Smooth muscle cell (in vitro differentiated cells): ENCODE results near the gene RCAN2. TPM values are rescaled to one million over a fixed set of nuclear protein-coding genes. Genes with fewer than 3 reads are reported as not detected.

Experiments
- DNase-seq: peaks from one replicate; lab custom pipeline; 2025; ENCODE audit not compliant: unreplicated experiment; lab: John Stamatoyannopoulos, UW
- H2AFZ ChIP-seq: fragments of 200-600 bp; sonication (generic); 2 replicates; pipeline ENCODE4 v1.6.0; 2016; ENCODE audit warnings: antibody characterized with exemption, low read depth, mild to moderate bottlenecking
- H3F3A ChIP-seq: fragments of 200-600 bp; sonication (generic); 2 replicates; pipeline ENCODE4 v1.6.0; 2017; ENCODE audit warnings: antibody characterized with exemption, low read depth
- H3K27ac ChIP-seq: fragments of 200-600 bp; sonication (generic); 2 replicates; pipeline ENCODE4 v1.5.1; 2016; ENCODE audit warnings: low read depth, mild to moderate bottlenecking
- H3K27me3 ChIP-seq: fragments of 200-600 bp; sonication (generic); 2 replicates; pipeline ENCODE4 v1.6.1; 2016; ENCODE audit warnings: low read depth, mild to moderate bottlenecking
- H3K36me3 ChIP-seq: fragments of 200-600 bp; sonication (generic); 2 replicates; pipeline ENCODE4 v1.5.1; 2016; ENCODE audit warnings: low read depth
- H3K4me1 ChIP-seq: fragments of 200-600 bp; sonication (generic); 2 replicates; pipeline ENCODE4 v1.5.1; 2016; ENCODE audit warnings: low read depth
- H3K4me2 ChIP-seq: fragments of 200-600 bp; sonication (generic); 2 replicates; pipeline ENCODE4 v1.6.0; 2016; ENCODE audit warnings: mild to moderate bottlenecking
- H3K4me3 ChIP-seq: fragments of 200-600 bp; sonication (generic); 2 replicates; pipeline ENCODE4 v1.5.1; 2016; ENCODE audit warnings: mild to moderate bottlenecking
- H3K79me2 ChIP-seq: fragments of 200-600 bp; sonication (generic); 2 replicates; pipeline ENCODE4 v1.6.0; 2016; ENCODE audit warnings: low read depth, mild to moderate bottlenecking
- H3K9ac ChIP-seq: fragments of 200-600 bp; sonication (generic); 2 replicates; pipeline ENCODE4 v1.6.0; 2016; ENCODE audit warnings: low read depth
- H3K9me3 ChIP-seq: fragments of 200-600 bp; sonication (generic); replicated peaks from 2 replicates; pipeline ENCODE4 v1.5.1; 2016; ENCODE audit warnings: low read depth
- H4K20me1 ChIP-seq: fragments of 200-600 bp; sonication (generic); 2 replicates; pipeline ENCODE4 v1.6.0; 2016; ENCODE audit warnings: low read depth
- WGBS: methylation state at CpG from one replicate; pipeline ENCODE4 v1.1.7; 2016; ENCODE audit warnings: low lambda C conversion rate; 5-methylcytosine and 5-hydroxymethylcytosine counted together
- polyA plus RNA-seq: library from polyadenylated mRNA; unstranded; fragments of >200 nt; fragmentation: Nextera tagmentation; extraction: Ambion mirVana; gene quantifications from 2 replicates; pipeline ENCODE4 v1.2.1, GENCODE V29; 2016
- total RNA-seq: library from RNA; depleted of rRNA; stranded (reverse); fragments of >200 nt; gene quantifications from 2 replicates; pipeline ENCODE4 v1.2.3, GENCODE V29; 2014
- TF ChIP-seq, protein P1 (sequence below): fragments of 200-600 bp; sonication (generic); IDR thresholded peaks from 2 replicates; pipeline ENCODE4 v1.5.1; 2017; ENCODE audit warnings: borderline replicate concordance, mild to moderate bottlenecking, antibody characterized with exemption; ENCODE audit not compliant: insufficient read depth, poor library complexity, severe bottlenecking

RCAN2 gene
- total and polyA plus RNA-seq, 2 experiments from 2014 or later, result 2.5 to 2.7 TPM

DNA sequence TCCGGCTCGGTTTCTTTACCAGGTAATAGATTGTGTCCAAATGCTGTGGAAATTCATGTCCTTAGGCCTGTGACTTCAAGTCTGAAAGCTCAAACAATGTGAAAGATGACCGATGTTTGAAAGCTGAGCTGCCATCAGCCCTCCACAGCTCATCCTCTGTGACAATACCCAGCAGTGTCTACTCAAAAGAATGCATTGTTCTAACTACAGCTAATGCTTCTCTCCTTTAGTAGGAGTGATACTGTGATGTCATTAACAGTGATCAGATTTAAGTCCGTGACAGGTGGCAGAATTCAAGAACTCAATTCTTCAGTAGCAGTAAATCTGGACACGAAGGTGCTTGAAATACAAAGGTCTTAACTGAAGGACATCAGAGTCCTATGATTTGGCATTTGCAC, 97.3 kb downstream of the RCAN2 start:
- H3K79me2 ChIP-seq, result no peaks in the 10 kb centered on the region
- H3K27ac ChIP-seq, result no peak overlapping the region
- no peaks in the 10 kb centered on the region for H3K4me1 ChIP-seq
- H3K4me2 ChIP-seq, result no peak overlapping the region
- no peak overlapping the region for H2AFZ ChIP-seq
- DNase-seq, result no peak
- no peaks in the 10 kb centered on the region for H4K20me1 ChIP-seq
- no peak overlapping the region for H3K9ac ChIP-seq
- WGBS, result 86% methylated on average over 5 of the region's 5 CpGs
- TF ChIP-seq, protein P1, sequence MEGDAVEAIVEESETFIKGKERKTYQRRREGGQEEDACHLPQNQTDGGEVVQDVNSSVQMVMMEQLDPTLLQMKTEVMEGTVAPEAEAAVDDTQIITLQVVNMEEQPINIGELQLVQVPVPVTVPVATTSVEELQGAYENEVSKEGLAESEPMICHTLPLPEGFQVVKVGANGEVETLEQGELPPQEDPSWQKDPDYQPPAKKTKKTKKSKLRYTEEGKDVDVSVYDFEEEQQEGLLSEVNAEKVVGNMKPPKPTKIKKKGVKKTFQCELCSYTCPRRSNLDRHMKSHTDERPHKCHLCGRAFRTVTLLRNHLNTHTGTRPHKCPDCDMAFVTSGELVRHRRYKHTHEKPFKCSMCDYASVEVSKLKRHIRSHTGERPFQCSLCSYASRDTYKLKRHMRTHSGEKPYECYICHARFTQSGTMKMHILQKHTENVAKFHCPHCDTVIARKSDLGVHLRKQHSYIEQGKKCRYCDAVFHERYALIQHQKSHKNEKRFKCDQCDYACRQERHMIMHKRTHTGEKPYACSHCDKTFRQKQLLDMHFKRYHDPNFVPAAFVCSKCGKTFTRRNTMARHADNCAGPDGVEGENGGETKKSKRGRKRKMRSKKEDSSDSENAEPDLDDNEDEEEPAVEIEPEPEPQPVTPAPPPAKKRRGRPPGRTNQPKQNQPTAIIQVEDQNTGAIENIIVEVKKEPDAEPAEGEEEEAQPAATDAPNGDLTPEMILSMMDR, result no peak
- no peaks in the 10 kb centered on the region for H3F3A ChIP-seq
- H3K36me3 ChIP-seq, result no peaks in the 10 kb centered on the region
- H3K27me3 ChIP-seq, result peaks cover 10% of the 10 kb centered on the region
- H3K4me3 ChIP-seq, result no peak overlapping the region
- no peaks in the 10 kb centered on the region for H3K9me3 ChIP-seq

DNA sequence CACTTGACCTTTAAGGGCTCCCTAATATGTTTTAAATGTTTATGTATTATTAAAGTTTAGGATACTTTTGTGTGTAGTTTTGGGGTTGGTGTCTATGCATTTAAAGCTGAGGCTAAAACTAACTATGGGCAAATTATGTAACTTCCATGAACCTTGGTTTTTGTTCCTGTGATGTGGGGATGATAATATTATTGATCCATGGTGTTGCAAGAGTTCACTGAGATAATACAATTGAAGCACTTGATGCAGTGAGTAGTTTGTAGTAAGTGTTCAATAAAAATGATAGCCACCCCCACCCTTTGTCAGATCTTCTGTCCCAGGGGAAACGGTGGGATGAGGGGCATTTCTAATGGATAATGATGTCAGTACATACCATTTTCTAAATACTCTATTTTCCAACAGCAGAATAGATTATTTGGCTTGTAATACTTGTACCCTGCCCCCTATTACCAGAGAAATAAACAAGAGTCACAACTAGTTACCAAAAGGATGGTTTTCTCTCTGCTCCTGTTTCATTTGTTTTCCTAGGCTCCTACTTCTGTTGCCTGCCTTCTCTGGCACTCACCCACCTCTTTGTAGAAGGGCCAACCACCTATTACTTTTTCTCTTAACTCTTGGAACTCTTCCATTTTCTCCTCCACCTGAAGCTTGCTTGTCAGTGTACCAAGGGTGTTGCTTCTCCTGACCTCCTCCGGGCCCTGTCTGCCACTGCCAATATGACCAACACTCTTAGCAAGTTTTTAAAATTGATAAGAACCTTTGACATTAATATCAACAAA, 97.9 kb downstream of the RCAN2 start:
- H3K79me2 ChIP-seq, result no peaks in the 10 kb centered on the region
- no peak overlapping the region for H3K4me2 ChIP-seq
- H3F3A ChIP-seq, result no peaks in the 10 kb centered on the region
- H3K36me3 ChIP-seq, result no peaks in the 10 kb centered on the region
- 89% methylated on average over 2 of the region's 2 CpGs for WGBS
- no peaks in the 10 kb centered on the region for H3K9me3 ChIP-seq
- no peak overlapping the region for H3K4me3 ChIP-seq
- H4K20me1 ChIP-seq, result no peaks in the 10 kb centered on the region
- H3K9ac ChIP-seq, result no peak overlapping the region
- no peak for DNase-seq
- no peak overlapping the region for H3K27ac ChIP-seq
- no peak overlapping the region for H2AFZ ChIP-seq
- peaks cover 10% of the 10 kb centered on the region for H3K27me3 ChIP-seq
- no peaks in the 10 kb centered on the region for H3K4me1 ChIP-seq
- TF ChIP-seq, protein P1, result no peak

DNA sequence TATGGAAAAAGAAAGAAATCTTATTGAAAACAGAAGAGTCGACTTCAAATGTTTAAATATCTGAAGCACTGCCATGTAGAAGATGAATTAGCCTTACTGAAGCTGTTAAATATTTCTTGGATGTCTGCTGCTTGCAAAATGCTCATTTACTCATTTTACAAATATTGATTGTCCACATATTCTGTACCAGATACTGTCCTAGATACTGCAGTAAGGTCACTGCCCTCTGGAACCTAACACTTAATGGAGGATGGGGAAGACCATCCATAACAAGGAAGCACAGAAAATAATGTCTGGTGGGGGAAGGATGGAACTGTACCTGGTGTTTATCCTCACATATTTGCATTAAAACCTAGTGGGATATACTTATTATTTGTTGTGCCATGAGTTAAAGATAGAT, 99.0 kb downstream of the RCAN2 start:
- Histone ChIP-seq H3K79me2 (no peaks in the 10 kb centered on the region), H4K20me1 (no peaks in the 10 kb centered on the region)

More for the DNA sequence above, 99.0 kb downstream of the RCAN2 start:
- Histone ChIP-seq H3K4me1 (no peaks in the 10 kb centered on the region), H3F3A (no peaks in the 10 kb centered on the region), H2AFZ (no peak overlapping the region), H3K9ac (no peak overlapping the region), H3K36me3 (no peaks in the 10 kb centered on the region), H3K27ac (no peak overlapping the region), H3K4me2 (no peak overlapping the region), H3K4me3 (no peak overlapping the region), H3K27me3 (peaks cover 10% of the 10 kb centered on the region), H3K9me3 (no peaks in the 10 kb centered on the region)
- TF ChIP-seq, protein P1, result no peak
- DNase-seq, result no peak
- WGBS, result 100% methylated on average over 1 of the region's 1 CpG
